Measurements from ENCODE around the gene CSNK2A1. TPM values are rescaled to one million over a fixed set of nuclear protein-coding genes. Genes with fewer than 3 reads are reported as not detected.

The CSNK2A1 gene
- total RNA-seq, 2 donors from 2014 or later = 84.5 to 125 TPM

GRCh38 chr20:530321-530720, 13.3 kb downstream of the CSNK2A1 start:
- Histone ChIP-seq H3K27ac (no peak overlapping the region), H3K36me3 (peaks cover 23% of the 10 kb centered on the region), H3K4me3 (no peak overlapping the region), H3K4me1 (peaks cover 0 to 7% of the 10 kb centered on the region in 2 donors), H3K9me3 (peaks cover 0 to 18% of the 10 kb centered on the region in 2 donors), H3K27me3 (no peaks in the 10 kb centered on the region)
- DNase-seq (ENCODE audit: low spot score) = no peak
- no peak for TF ChIP-seq CTCF (IDR thresholded peaks at IDR 0.05)

GRCh38 chr20:528923-529604, 14.5 kb downstream of the CSNK2A1 start:
- Histone ChIP-seq H3K27ac (no peak overlapping the region), H3K4me1 (peaks cover 0 to 5% of the 10 kb centered on the region in 2 donors), H3K36me3 (peaks cover 26% of the 10 kb centered on the region), H3K4me3 (no peak overlapping the region), H3K9me3 (peaks cover 0 to 18% of the 10 kb centered on the region in 2 donors), H3K27me3 (no peaks in the 10 kb centered on the region)
- no peak for TF ChIP-seq CTCF (IDR thresholded peaks at IDR 0.05)
- no peak for DNase-seq (ENCODE audit: low spot score)

- TF ChIP-seq CTCF (IDR thresholded peaks at IDR 0.05) = no peak
- peaks cover 0 to 5% of the 10 kb centered on the region in 2 donors for H3K4me1 ChIP-seq
- no peaks in the 10 kb centered on the region for H3K27me3 ChIP-seq
- no peak for DNase-seq (ENCODE audit: low spot score)
- H3K36me3 ChIP-seq = peaks cover 38% of the 10 kb centered on the region
- peaks cover 0 to 18% of the 10 kb centered on the region in 2 donors for H3K9me3 ChIP-seq
- H3K4me3 ChIP-seq = no peak overlapping the region
- H3K27ac ChIP-seq = no peak overlapping the region
Observed at GRCh38 chr20:527571-527886, 16.1 kb downstream of the CSNK2A1 start.

- DNase-seq (ENCODE audit: low spot score) = no peak
- peaks cover 42% of the 10 kb centered on the region for H3K36me3 ChIP-seq
- H3K27me3 ChIP-seq = no peaks in the 10 kb centered on the region
- H3K27ac ChIP-seq = no peak overlapping the region
- no peak overlapping the region for H3K4me3 ChIP-seq
- peaks cover 6 to 28% of the 10 kb centered on the region in 2 donors for H3K9me3 ChIP-seq
- TF ChIP-seq CTCF (IDR thresholded peaks at IDR 0.05) = no peak
- peaks cover 0 to 3% of the 10 kb centered on the region in 2 donors for H3K4me1 ChIP-seq
Observed at GRCh38 chr20:521860-522259, 21.7 kb downstream of the CSNK2A1 start.

GRCh38 chr20:519999-520398, 23.6 kb downstream of the CSNK2A1 start:
- peaks cover 6 to 19% of the 10 kb centered on the region in 2 donors for H3K9me3 ChIP-seq
- TF ChIP-seq CTCF (IDR thresholded peaks at IDR 0.05) = no peak
- H3K27ac ChIP-seq = no peak overlapping the region
- H3K36me3 ChIP-seq = peaks cover 33% of the 10 kb centered on the region
- H3K4me3 ChIP-seq = no peak overlapping the region
- DNase-seq (ENCODE audit: low spot score) = no peak
- H3K27me3 ChIP-seq = no peaks in the 10 kb centered on the region
- H3K4me1 ChIP-seq = peaks cover 0 to 5% of the 10 kb centered on the region in 2 donors

GRCh38 chr20:517221-517620, 26.4 kb downstream of the CSNK2A1 start:
- H3K4me1 ChIP-seq = peaks cover 0 to 17% of the 10 kb centered on the region in 2 donors
- H3K27ac ChIP-seq = no peak overlapping the region
- no peak for TF ChIP-seq CTCF (IDR thresholded peaks at IDR 0.05)
- peaks cover 15% of the 10 kb centered on the region for H3K36me3 ChIP-seq
- H3K4me3 ChIP-seq = no peak overlapping the region
- H3K27me3 ChIP-seq = no peaks in the 10 kb centered on the region
- peaks cover 6 to 19% of the 10 kb centered on the region in 2 donors for H3K9me3 ChIP-seq
- DNase-seq (ENCODE audit: low spot score) = no peak

Data from right atrium auricular region (tissue), 2 donors.